Measurements from ENCODE around the gene MRPS30.

MRPS30 gene

DNA sequence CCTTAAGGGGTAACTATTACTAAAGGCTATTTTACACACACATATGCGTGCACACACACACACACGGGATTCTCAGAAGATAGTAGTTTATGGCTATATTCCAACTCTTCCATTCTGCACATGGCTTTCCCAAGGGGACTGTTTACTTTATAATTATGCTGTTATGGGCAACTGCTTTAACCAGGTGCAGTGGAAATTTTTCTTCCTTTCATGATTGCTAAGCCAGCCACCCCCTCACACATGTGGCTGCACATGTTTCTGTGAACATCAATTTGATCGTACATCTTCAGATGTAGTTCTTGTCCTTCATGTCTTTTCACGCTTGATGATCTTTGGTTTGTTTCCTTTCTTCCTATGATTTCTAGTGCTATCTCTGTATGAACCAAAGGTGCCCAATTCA, 37.0 kb downstream of the MRPS30 start:
- H3K9ac ChIP-seq (ENCODE audit: low read depth, low read length, poor library complexity, severe bottlenecking), result no peak overlapping the region
- H3K79me2 ChIP-seq (ENCODE audit: insufficient read depth, low read length), result no peaks in the 10 kb centered on the region
- no peak overlapping the region for H3K4me2 ChIP-seq (ENCODE audit: low read depth, low read length, poor library complexity, severe bottlenecking)

GRCh38 chr5:44847206-44847852, 38.6 kb downstream of the MRPS30 start:
- Histone ChIP-seq H3K36me3 (ENCODE audit: insufficient read depth, low read length) (no peaks in the 10 kb centered on the region), H2AFZ (ENCODE audit: low read length) (no peak overlapping the region), H3K9me3 (ENCODE audit: insufficient read depth, low read depth, low read length) (no peaks in the 10 kb centered on the region), H4K20me1 (ENCODE audit: insufficient read depth, low read length, poor library complexity, severe bottlenecking) (no peaks in the 10 kb centered on the region), H3K9ac (ENCODE audit: low read depth, low read length, poor library complexity, severe bottlenecking) (no peak overlapping the region), H3K27me3 (ENCODE audit: insufficient read depth, low read length, poor library complexity, severe bottlenecking) (no peaks in the 10 kb centered on the region), H3K4me1 (ENCODE audit: insufficient read depth, low read length, poor library complexity, severe bottlenecking) (no peaks in the 10 kb centered on the region), H3K79me2 (ENCODE audit: insufficient read depth, low read length) (no peaks in the 10 kb centered on the region), H3F3A (ENCODE audit: low read depth) (no peaks in the 10 kb centered on the region), H3K4me3 (ENCODE audit: low read length, poor library complexity, severe bottlenecking) (no peak overlapping the region), H3K9me2 (replicated peaks; ENCODE audit: low read depth, low read length) (no peaks in the 10 kb centered on the region), H3K4me2 (ENCODE audit: low read depth, low read length, poor library complexity, severe bottlenecking) (no peak overlapping the region)
- TF ChIP-seq, protein P1, sequence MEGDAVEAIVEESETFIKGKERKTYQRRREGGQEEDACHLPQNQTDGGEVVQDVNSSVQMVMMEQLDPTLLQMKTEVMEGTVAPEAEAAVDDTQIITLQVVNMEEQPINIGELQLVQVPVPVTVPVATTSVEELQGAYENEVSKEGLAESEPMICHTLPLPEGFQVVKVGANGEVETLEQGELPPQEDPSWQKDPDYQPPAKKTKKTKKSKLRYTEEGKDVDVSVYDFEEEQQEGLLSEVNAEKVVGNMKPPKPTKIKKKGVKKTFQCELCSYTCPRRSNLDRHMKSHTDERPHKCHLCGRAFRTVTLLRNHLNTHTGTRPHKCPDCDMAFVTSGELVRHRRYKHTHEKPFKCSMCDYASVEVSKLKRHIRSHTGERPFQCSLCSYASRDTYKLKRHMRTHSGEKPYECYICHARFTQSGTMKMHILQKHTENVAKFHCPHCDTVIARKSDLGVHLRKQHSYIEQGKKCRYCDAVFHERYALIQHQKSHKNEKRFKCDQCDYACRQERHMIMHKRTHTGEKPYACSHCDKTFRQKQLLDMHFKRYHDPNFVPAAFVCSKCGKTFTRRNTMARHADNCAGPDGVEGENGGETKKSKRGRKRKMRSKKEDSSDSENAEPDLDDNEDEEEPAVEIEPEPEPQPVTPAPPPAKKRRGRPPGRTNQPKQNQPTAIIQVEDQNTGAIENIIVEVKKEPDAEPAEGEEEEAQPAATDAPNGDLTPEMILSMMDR (conservative IDR thresholded peaks at IDR 0.05; ENCODE audit: low read length), result no peak
- no peak for TF ChIP-seq EZH2phosphoT487 (IDR thresholded peaks at IDR 0.05; ENCODE audit: borderline replicate concordance)

More for the DNA sequence above, 37.0 kb downstream of the MRPS30 start:
- Histone ChIP-seq H2AFZ (ENCODE audit: low read length) (no peak overlapping the region), H4K20me1 (ENCODE audit: insufficient read depth, low read length, poor library complexity, severe bottlenecking) (no peaks in the 10 kb centered on the region), H3K9me3 (ENCODE audit: insufficient read depth, low read depth, low read length) (no peaks in the 10 kb centered on the region), H3K4me3 (ENCODE audit: low read length, poor library complexity, severe bottlenecking) (no peak overlapping the region), H3K9me2 (replicated peaks; ENCODE audit: low read depth, low read length) (no peaks in the 10 kb centered on the region), H3K4me1 (ENCODE audit: insufficient read depth, low read length, poor library complexity, severe bottlenecking) (no peaks in the 10 kb centered on the region), H3K27me3 (ENCODE audit: insufficient read depth, low read length, poor library complexity, severe bottlenecking) (no peaks in the 10 kb centered on the region), H3F3A (ENCODE audit: low read depth) (no peaks in the 10 kb centered on the region), H3K36me3 (ENCODE audit: insufficient read depth, low read length) (no peaks in the 10 kb centered on the region)
- TF ChIP-seq EZH2phosphoT487 (IDR thresholded peaks at IDR 0.05; ENCODE audit: borderline replicate concordance), result no peak
- TF ChIP-seq, protein P1 (conservative IDR thresholded peaks at IDR 0.05; ENCODE audit: low read length), result no peak

GRCh38 chr5:44860267-44860666, 51.5 kb downstream of the MRPS30 start:
- Histone ChIP-seq H3K4me3 (ENCODE audit: low read length, poor library complexity, severe bottlenecking) (no peak overlapping the region), H3K79me2 (ENCODE audit: insufficient read depth, low read length) (no peaks in the 10 kb centered on the region), H4K20me1 (ENCODE audit: insufficient read depth, low read length, poor library complexity, severe bottlenecking) (no peaks in the 10 kb centered on the region), H3K27me3 (ENCODE audit: insufficient read depth, low read length, poor library complexity, severe bottlenecking) (no peaks in the 10 kb centered on the region), H3K9me2 (replicated peaks; ENCODE audit: low read depth, low read length) (no peaks in the 10 kb centered on the region), H3K4me2 (ENCODE audit: low read depth, low read length, poor library complexity, severe bottlenecking) (no peak overlapping the region), H3K36me3 (ENCODE audit: insufficient read depth, low read length) (no peaks in the 10 kb centered on the region), H3F3A (ENCODE audit: low read depth) (no peaks in the 10 kb centered on the region), H3K9me3 (ENCODE audit: insufficient read depth, low read depth, low read length) (no peaks in the 10 kb centered on the region), H3K4me1 (ENCODE audit: insufficient read depth, low read length, poor library complexity, severe bottlenecking) (no peaks in the 10 kb centered on the region), H3K9ac (ENCODE audit: low read depth, low read length, poor library complexity, severe bottlenecking) (no peak overlapping the region), H2AFZ (ENCODE audit: low read length) (no peak overlapping the region)
- TF ChIP-seq, protein P1 (conservative IDR thresholded peaks at IDR 0.05; ENCODE audit: low read length), result no peak
- TF ChIP-seq EZH2phosphoT487 (IDR thresholded peaks at IDR 0.05; ENCODE audit: borderline replicate concordance), result no peak

Measured in Loucy (cell line).